PC-3 (cell line): Measurements from ENCODE around the gene IL19. TPM values are rescaled to one million over a fixed set of nuclear protein-coding genes. Genes with fewer than 3 reads are reported as not detected.

Source experiments
- ATAC-seq: fragments of 200-7000 bp; cut with Tn5 transposase; 2 replicates; pipeline ENCODE4 v1.9.1; 2020; ENCODE audit warnings: mild to moderate bottlenecking, moderate library complexity
- BruUV-seq: library from RNA; stranded (reverse); fragments of 400-500 nt; replicated peaks from 2 replicates; lab custom pipeline; 2021; lab: Mats Ljungman, UMichigan
- CTCF ChIA-PET: fragments of 300-600 bp; sonication (Branson Sonifier 250); formaldehyde crosslinking; loops from one replicate; lab custom pipeline; 2022; ENCODE audit warnings: antibody characterized with exemption; lab: Charles Lee
- POLR2A ChIA-PET: fragments of 300-600 bp; sonication (Branson Sonifier 250); formaldehyde crosslinking; loops from one replicate; lab custom pipeline; 2022; ENCODE audit warnings: antibody characterized with exemption; ENCODE audit not compliant: unreplicated experiment; lab: Charles Lee
- DNase-seq: peaks from one replicate; pipeline ENCODE4 v3.0.0-alpha.2; 2015
- H2AFZ ChIP-seq: fragments of 300-600 bp; sonication (generic); 2 replicates; pipeline ENCODE4 v1.6.0; 2016; ENCODE audit warnings: antibody characterized with exemption, low read length
- H3F3A ChIP-seq: fragments of 300-600 bp; sonication (generic); one replicate; pipeline ENCODE4 v1.6.0; 2017; ENCODE audit warnings: antibody characterized with exemption, low read length, control low read depth, mild to moderate bottlenecking; ENCODE audit not compliant: unreplicated experiment
- H3K27ac ChIP-seq: fragments of 300-600 bp; sonication (generic); 2 replicates; pipeline ENCODE4 v1.5.1; 2016; ENCODE audit warnings: mild to moderate bottlenecking, low read length
- H3K27me3 ChIP-seq: fragments of 300-600 bp; sonication (generic); 2 replicates; pipeline ENCODE4 v1.6.1; 2016; ENCODE audit warnings: low read length, mixed read lengths
- H3K36me3 ChIP-seq: fragments of 300-600 bp; sonication (generic); 2 replicates; pipeline ENCODE4 v1.6.1; 2016; ENCODE audit warnings: low read depth, mixed run types, low read length, mixed read lengths
- H3K4me1 ChIP-seq: fragments of 300-600 bp; sonication (generic); 2 replicates; pipeline ENCODE4 v1.5.1; 2016; ENCODE audit warnings: low read length; ENCODE audit not compliant: insufficient read depth
- H3K4me2 ChIP-seq: fragments of 300-600 bp; sonication (generic); 2 replicates; pipeline ENCODE4 v1.6.0; 2016; ENCODE audit warnings: low read length
- H3K4me3 ChIP-seq: fragments of 300-600 bp; sonication (generic); 2 replicates; pipeline ENCODE4 v1.5.1; 2016; ENCODE audit warnings: mild to moderate bottlenecking, low read length, mixed read lengths
- H3K79me2 ChIP-seq: fragments of 300-600 bp; sonication (generic); 2 replicates; pipeline ENCODE4 v1.6.1; 2017; ENCODE audit warnings: low read length, mixed read lengths
- H3K9ac ChIP-seq: fragments of 300-600 bp; sonication (generic); 2 replicates; pipeline ENCODE4 v1.6.0; 2016; ENCODE audit warnings: mild to moderate bottlenecking, low read length
- H3K9me2 ChIP-seq: fragments of 300-600 bp; sonication (generic); replicated peaks from 2 replicates; pipeline ENCODE4 v1.6.1; 2016; ENCODE audit warnings: mixed run types, low read length, mixed read lengths
- H3K9me3 ChIP-seq: fragments of 300-600 bp; sonication (generic); 2 replicates; pipeline ENCODE4 v1.6.1; 2016; ENCODE audit warnings: low read length, mixed read lengths
- H4K20me1 ChIP-seq: fragments of 300-600 bp; sonication (generic); 2 replicates; pipeline ENCODE4 v1.6.1; 2016; ENCODE audit warnings: low read length, mixed read lengths
- EZH2 ChIP-seq: fragments of 300-600 bp; sonication (generic); IDR thresholded peaks from one replicate; pipeline ENCODE4 v1.6.1; 2017; ENCODE audit warnings: antibody characterized with exemption, mild to moderate bottlenecking, low read length; ENCODE audit not compliant: unreplicated experiment
- EZH2phosphoT487 ChIP-seq: fragments of 300-600 bp; sonication (generic); IDR thresholded peaks from 2 replicates; pipeline ENCODE4 v1.6.1; 2018; ENCODE audit warnings: mild to moderate bottlenecking, antibody characterized with exemption, low read length, borderline replicate concordance
- intact Hi-C: fragments of 100-400 bp; cut with micrococcal nuclease; formaldehyde crosslinking; loops from 2 replicates; pipeline ENCODE4 v1.9.0; 2023
- total RNA-seq: library from RNA; depleted of rRNA; stranded (reverse); fragments of >200 nt; gene quantifications from 2 replicates; pipeline ENCODE4 v1.2.3, GENCODE V29; 2014
- TF ChIP-seq, protein P1 (sequence below): fragments of 300-600 bp; sonication (generic); conservative IDR thresholded peaks from 2 replicates; pipeline ENCODE4 v1.5.1; 2017; ENCODE audit warnings: antibody characterized with exemption, low read depth, mild to moderate bottlenecking, low read length

IL19 gene
- total RNA-seq, 1 experiment from 2014 or later, result not detected

DNA sequence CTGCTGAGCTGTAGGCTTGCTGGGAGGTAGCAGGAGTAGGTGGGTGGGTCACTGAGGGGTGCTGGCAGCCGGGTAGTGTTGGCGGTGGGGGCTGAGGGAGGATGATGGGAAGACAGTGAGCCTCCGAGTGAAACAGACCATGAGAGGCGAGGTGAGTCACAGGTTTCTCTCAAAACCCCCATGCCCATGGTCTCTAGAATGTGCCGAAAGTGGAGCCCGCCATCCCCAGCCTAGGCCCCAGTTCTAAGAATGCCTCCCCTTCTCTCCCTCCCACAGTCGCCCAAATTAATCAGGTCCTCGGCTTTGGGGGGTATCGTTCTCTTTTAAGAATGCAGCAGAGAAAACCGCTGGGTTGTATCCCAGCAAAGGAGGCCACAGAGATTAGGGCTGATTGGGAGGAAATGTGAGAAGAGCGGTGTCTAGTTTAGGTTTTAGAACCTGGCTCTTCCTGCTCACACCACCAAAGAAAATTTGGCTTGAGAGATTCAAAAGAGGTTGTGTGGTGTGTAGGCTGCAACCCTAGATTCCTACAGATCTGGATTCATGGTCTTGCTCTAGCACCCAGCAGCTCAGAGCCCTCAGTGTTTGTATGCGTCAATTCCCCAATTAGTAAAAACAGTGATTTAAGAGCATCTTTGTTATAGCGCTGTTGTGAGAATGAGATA, 27.7 kb upstream of the IL19 start:
- no TSS peak for BruUV-seq
- POLR2A ChIA-PET, result no interaction called here

GRCh38 chr1:206744683-206745082, 25.9 kb upstream of the IL19 start:
- no peaks in the 10 kb centered on the region for H3K36me3 ChIP-seq
- H4K20me1 ChIP-seq, result no peaks in the 10 kb centered on the region
- 0 out of 2 replicates have a peak, but pooled peaks cover under 1% of the 10 kb centered on the region for H3K4me1 ChIP-seq
- no peak overlapping the region for H3K4me3 ChIP-seq
- CTCF ChIA-PET, result no interaction called here
- H2AFZ ChIP-seq, result no peak overlapping the region
- no peak overlapping the region for H3K4me2 ChIP-seq
- ATAC-seq, result no peak
- H3K27ac ChIP-seq, result no peak overlapping the region
- no peaks in the 10 kb centered on the region for H3K27me3 ChIP-seq
- intact Hi-C loops, result no loop called here
- no peak for TF ChIP-seq EZH2
- TF ChIP-seq, protein P1, sequence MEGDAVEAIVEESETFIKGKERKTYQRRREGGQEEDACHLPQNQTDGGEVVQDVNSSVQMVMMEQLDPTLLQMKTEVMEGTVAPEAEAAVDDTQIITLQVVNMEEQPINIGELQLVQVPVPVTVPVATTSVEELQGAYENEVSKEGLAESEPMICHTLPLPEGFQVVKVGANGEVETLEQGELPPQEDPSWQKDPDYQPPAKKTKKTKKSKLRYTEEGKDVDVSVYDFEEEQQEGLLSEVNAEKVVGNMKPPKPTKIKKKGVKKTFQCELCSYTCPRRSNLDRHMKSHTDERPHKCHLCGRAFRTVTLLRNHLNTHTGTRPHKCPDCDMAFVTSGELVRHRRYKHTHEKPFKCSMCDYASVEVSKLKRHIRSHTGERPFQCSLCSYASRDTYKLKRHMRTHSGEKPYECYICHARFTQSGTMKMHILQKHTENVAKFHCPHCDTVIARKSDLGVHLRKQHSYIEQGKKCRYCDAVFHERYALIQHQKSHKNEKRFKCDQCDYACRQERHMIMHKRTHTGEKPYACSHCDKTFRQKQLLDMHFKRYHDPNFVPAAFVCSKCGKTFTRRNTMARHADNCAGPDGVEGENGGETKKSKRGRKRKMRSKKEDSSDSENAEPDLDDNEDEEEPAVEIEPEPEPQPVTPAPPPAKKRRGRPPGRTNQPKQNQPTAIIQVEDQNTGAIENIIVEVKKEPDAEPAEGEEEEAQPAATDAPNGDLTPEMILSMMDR, result no peak
- no peak for TF ChIP-seq EZH2phosphoT487
- no peaks in the 10 kb centered on the region for H3K9me3 ChIP-seq
- H3K79me2 ChIP-seq, result no peaks in the 10 kb centered on the region
- no peak for DNase-seq
- no peaks in the 10 kb centered on the region for H3K9me2 ChIP-seq
- POLR2A ChIA-PET, result interaction anchor here (0.6 kb wide), 1 partner anchor 26 kb away, joined by 3 read pairs; the partner anchor contains the start of gene IL19
- no peaks in the 10 kb centered on the region for H3F3A ChIP-seq
- H3K9ac ChIP-seq, result no peak overlapping the region
- no TSS peak for BruUV-seq

More for the DNA sequence above, 27.7 kb upstream of the IL19 start:
- Histone ChIP-seq H3K27me3 (no peaks in the 10 kb centered on the region), H3K9me2 (no peaks in the 10 kb centered on the region), H3K36me3 (no peaks in the 10 kb centered on the region), H2AFZ (no peak overlapping the region), H3F3A (no peaks in the 10 kb centered on the region), H3K9ac (no peak overlapping the region), H3K4me2 (no peak overlapping the region), H4K20me1 (no peaks in the 10 kb centered on the region), H3K27ac (no peak overlapping the region), H3K4me3 (no peak overlapping the region), H3K79me2 (no peaks in the 10 kb centered on the region), H3K9me3 (no peaks in the 10 kb centered on the region), H3K4me1 (peaks cover 6% of the 10 kb centered on the region)
- TF ChIP-seq, protein P1, result no peak
- TF ChIP-seq EZH2phosphoT487 (no peak), EZH2 (no peak)
- CTCF ChIA-PET, result interaction anchor here (0.8 kb wide), 1 partner anchor 59 kb away, joined by 6 read pairs; no protein-coding TSS in a partner anchor
- ATAC-seq, result no peak
- intact Hi-C loops, result no loop called here
- DNase-seq, result no peak

GRCh38 chr1:206745301-206745700, 25.3 kb upstream of the IL19 start:
- no peak overlapping the region for H2AFZ ChIP-seq
- H3K9ac ChIP-seq, result no peak overlapping the region
- H3K36me3 ChIP-seq, result no peaks in the 10 kb centered on the region
- H3K9me3 ChIP-seq, result no peaks in the 10 kb centered on the region
- H4K20me1 ChIP-seq, result no peaks in the 10 kb centered on the region
- H3K27ac ChIP-seq, result no peak overlapping the region
- H3K4me2 ChIP-seq, result no peak overlapping the region
- no peaks in the 10 kb centered on the region for H3K4me1 ChIP-seq
- H3K79me2 ChIP-seq, result no peaks in the 10 kb centered on the region
- H3K27me3 ChIP-seq, result no peaks in the 10 kb centered on the region
- no peak overlapping the region for H3K4me3 ChIP-seq
- H3F3A ChIP-seq, result no peaks in the 10 kb centered on the region
- intact Hi-C loops, result no loop called here
- ATAC-seq (no peak), DNase-seq (no peak)
- no peak for TF ChIP-seq EZH2phosphoT487
- no peak for TF ChIP-seq EZH2
- TF ChIP-seq, protein P1, result no peak
- no peaks in the 10 kb centered on the region for H3K9me2 ChIP-seq
- no TSS peak for BruUV-seq
- ChIA-PET CTCF (no interaction called here), POLR2A (interaction anchor here (0.7 kb wide), 1 partner anchor 76 kb away, joined by 4 read pairs; no protein-coding TSS in a partner anchor)
